ENCODE measurements around the gene SALL3. TPM values are rescaled to one million over a fixed set of nuclear protein-coding genes. Genes with fewer than 3 reads are reported as not detected.
"Not testable (repeated sequence)": the region's sequence is repeated elsewhere in the genome, so short reads cannot be mapped to it uniquely, and the experiment has no call there.

Gene SALL3
- total and polyA plus RNA-seq, 9 donors: 0.13 to 0.15 TPM; not detected in 7

- no peaks in the 10 kb centered on the region for H3K36me3 ChIP-seq
- no peak for DNase-seq
- H3K27ac ChIP-seq: no peak overlapping the region
- no peaks in the 10 kb centered on the region for H3K9me3 ChIP-seq
- no peaks in the 10 kb centered on the region for H3K4me1 ChIP-seq (ENCODE audit: insufficient read depth)
- intact Hi-C loops (cut with DNase I): no loop called here
- 78 to 84% (median 80%) methylated on average over 28 of the region's 28 CpGs for WGBS, 3 donors
- H3K4me3 ChIP-seq: no peak overlapping the region
- H3K27me3 ChIP-seq: no peaks in the 10 kb centered on the region
- TF ChIP-seq POLR2A (IDR thresholded peaks at IDR 0.05) (no peak), CTCF (IDR thresholded peaks at IDR 0.05) (no peak), EP300 (IDR thresholded peaks at IDR 0.05) (no peak)
These were observed 43.2 kb upstream of the SALL3 start for GRCh38 chr18:78936251-78937005.

DNA sequence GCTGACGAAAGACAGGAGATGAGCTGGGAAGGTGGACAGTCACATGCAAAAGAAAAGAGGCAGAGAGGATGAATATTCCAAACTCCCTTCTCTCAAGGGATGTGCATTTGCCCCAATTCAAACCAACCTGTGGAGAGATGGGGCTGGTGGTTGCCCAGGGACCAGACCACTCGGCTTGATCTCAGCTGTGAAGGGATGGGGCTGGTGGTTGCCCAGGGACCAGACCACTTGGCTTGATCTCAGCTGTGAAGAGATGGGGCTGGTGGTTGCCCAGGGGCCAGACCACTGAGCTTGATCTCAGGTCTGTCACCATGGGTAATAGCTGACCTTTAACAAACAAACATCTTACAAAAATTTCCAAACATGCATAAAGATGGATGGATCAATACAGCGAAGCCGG, 42.5 kb upstream of the SALL3 start:
- Histone ChIP-seq H3K27ac (no peak overlapping the region), H3K27me3 (no peaks in the 10 kb centered on the region), H3K9me3 (no peaks in the 10 kb centered on the region), H3K4me1 (ENCODE audit: insufficient read depth) (no peaks in the 10 kb centered on the region), H3K36me3 (no peaks in the 10 kb centered on the region), H3K4me3 (no peak overlapping the region)
- TF ChIP-seq CTCF (IDR thresholded peaks at IDR 0.05): no peak
- no peak for TF ChIP-seq POLR2A (IDR thresholded peaks at IDR 0.05)
- no peak for TF ChIP-seq EP300 (IDR thresholded peaks at IDR 0.05)
- WGBS, 3 donors: 85 to 91% (median 85%) methylated on average over 4 of the region's 4 CpGs
- intact Hi-C loops (cut with DNase I): no loop called here
- no peak for DNase-seq

DNA sequence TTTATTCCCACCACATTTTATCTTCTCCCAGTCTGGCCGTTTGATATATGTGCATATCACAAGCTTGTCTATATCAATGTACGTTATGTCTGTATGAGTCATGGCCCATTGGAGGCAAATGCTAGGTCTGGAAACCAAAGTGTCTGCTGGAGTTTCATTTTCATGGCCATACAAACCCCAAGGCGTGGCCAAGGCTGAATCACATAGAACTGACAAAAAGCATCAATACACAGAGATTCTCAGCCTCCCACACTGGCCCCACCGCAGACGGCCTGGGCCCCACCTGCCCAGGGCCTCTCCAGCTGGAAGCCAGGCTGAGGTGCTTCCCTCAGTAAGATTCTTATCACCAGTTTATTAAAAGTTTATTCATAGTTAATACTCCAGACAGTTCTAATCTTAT, 40.5 kb upstream of the SALL3 start:
- WGBS, 3 donors: 42 to 49% (median 43%) methylated on average over 5 of the region's 5 CpGs
- no peak for DNase-seq
- Histone ChIP-seq H3K36me3 (no peaks in the 10 kb centered on the region), H3K9me3 (no peaks in the 10 kb centered on the region), H3K4me1 (ENCODE audit: insufficient read depth) (no peaks in the 10 kb centered on the region), H3K27me3 (no peaks in the 10 kb centered on the region), H3K27ac (no peak overlapping the region), H3K4me3 (no peak overlapping the region)
- TF ChIP-seq POLR2A (IDR thresholded peaks at IDR 0.05) (no peak), EP300 (IDR thresholded peaks at IDR 0.05) (no peak), CTCF (IDR thresholded peaks at IDR 0.05) (no peak)
- intact Hi-C loops (cut with DNase I): no loop called here

DNA sequence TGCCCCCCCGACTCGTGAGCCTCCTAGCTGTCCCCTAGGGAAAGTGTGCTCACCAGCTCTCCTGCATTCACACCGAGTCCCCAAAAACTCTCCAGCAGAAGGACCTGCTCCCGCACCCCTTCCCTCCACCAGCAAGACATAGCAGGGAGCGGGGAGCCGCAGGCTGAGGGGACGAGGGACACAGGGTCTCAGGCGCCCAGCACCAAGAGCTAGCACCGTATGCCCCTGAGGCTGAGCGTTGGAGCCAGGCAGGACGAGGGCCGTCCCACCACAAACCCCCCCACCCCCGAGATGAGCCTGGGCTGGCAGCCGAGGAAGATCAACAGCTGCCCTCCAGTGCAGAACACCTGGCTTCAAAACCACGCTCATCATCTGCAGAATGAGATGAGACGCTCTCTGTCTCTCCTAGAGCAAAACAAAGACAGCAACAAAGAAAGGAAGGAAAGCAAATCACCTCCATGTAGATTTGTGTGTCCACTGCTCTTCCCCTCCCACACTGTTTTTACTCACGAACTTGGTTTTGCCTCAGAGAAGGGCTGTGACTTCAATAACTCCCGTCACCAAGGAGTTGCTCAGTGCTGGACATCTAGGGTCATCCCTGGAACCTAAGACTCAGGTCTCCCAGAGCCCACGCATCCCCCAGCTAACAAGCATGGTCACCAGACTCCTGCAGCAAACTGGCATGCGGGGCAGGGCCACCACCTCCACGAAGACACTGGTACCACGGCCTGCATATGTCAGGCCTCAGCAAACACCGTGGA, 39.7 kb upstream of the SALL3 start:
- Histone ChIP-seq H3K36me3 (no peaks in the 10 kb centered on the region), H3K4me3 (no peak overlapping the region), H3K27ac (no peak overlapping the region), H3K9me3 (no peaks in the 10 kb centered on the region), H3K27me3 (no peaks in the 10 kb centered on the region), H3K4me1 (ENCODE audit: insufficient read depth) (no peaks in the 10 kb centered on the region)
- intact Hi-C loops (cut with DNase I): loop anchor here in 1 of 4 donors (10.0 kb wide), 1 partner anchor 55 kb away; no protein-coding TSS in a partner anchor
- WGBS, 3 donors: 68 to 70% (median 70%) methylated on average over 23 of the region's 23 CpGs
- DNase-seq: no peak
- no peak for TF ChIP-seq POLR2A (IDR thresholded peaks at IDR 0.05)
- no peak for TF ChIP-seq EP300 (IDR thresholded peaks at IDR 0.05)
- no peak for TF ChIP-seq CTCF (IDR thresholded peaks at IDR 0.05)

GRCh38 chr18:78942236-78942635, 37.4 kb upstream of the SALL3 start:
- H3K27me3 ChIP-seq; DNase-seq; H3K9me3 ChIP-seq; H3K4me3 ChIP-seq; H3K4me1 ChIP-seq (ENCODE audit: insufficient read depth); H3K27ac ChIP-seq; H3K36me3 ChIP-seq: not testable (repeated sequence)
- WGBS, 3 donors: 83 to 92% (median 90%) methylated on average over 17 of the region's 17 CpGs
- intact Hi-C loops (cut with DNase I): loop anchor here in 1 of 4 donors (10.0 kb wide), 1 partner anchor 57 kb away; no protein-coding TSS in a partner anchor

Data from ovary (tissue), 9 donors.